ENCODE results near the gene MRNIP. TPM values are rescaled to one million over a fixed set of nuclear protein-coding genes. Genes with fewer than 3 reads are reported as not detected.

MRNIP gene
- polyA plus RNA-seq, 2 of the 4 experiments (the other 2 are of a cell fraction), result 21.4 to 29.7 TPM

- ChIA-PET POLR2A (no interaction called here), CTCF (interaction anchor here (0.9 to 1.6 kb wide), 3 partner anchors 10 to 31 kb away, joined by 3 to 4 read pairs (median 3); no protein-coding TSS in a partner anchor)
- DNase-seq (ENCODE audit: low read depth in 1 of 2, low spot score in 1 of 2) (no peak), FAIRE-seq (no peak), ATAC-seq (no peak)
- Histone ChIP-seq H3K4me1 (no peaks in the 10 kb centered on the region), H3K4me3 (no peak overlapping the region), H3K27ac (no peak overlapping the region), H3K4me2 (no peak overlapping the region), H3K9me3 (no peaks in the 10 kb centered on the region)
- 86% methylated on average over 9 of the region's 9 CpGs for WGBS (ENCODE audit: missing lambda C conversion rate)
- TF ChIP-seq PHF8 (IDR thresholded peaks at IDR 0.05; ENCODE audit: borderline replicate concordance, low read depth), result no peak
- TF ChIP-seq GATA3 (IDR thresholded peaks at IDR 0.05; ENCODE audit: borderline replicate concordance), result no peak
- TF ChIP-seq BHLHE40 (IDR thresholded peaks at IDR 0.05; ENCODE audit: low read depth, low read length), result no peak
- no peak for TF ChIP-seq HEYL (CRISPR knock-in tag; IDR thresholded peaks at IDR 0.05)
- no peak for TF ChIP-seq POLR2AphosphoS2 (conservative IDR thresholded peaks at IDR 0.05; ENCODE audit: low read length)
- TF ChIP-seq FOXS1 (CRISPR knock-in tag; IDR thresholded peaks at IDR 0.05), result no peak
- no peak for TF ChIP-seq REST (IDR thresholded peaks at IDR 0.05)
- TF ChIP-seq TFCP2L1 (CRISPR knock-in tag; IDR thresholded peaks at IDR 0.05), result no peak
- TF ChIP-seq RAD21 (conservative IDR thresholded peaks at IDR 0.05 in 1 of 2, IDR thresholded peaks at IDR 0.05 in 1 of 2), result no peak
- TF ChIP-seq RNF2 (IDR thresholded peaks at IDR 0.05; ENCODE audit: borderline replicate concordance, low read depth), result no peak
- TF ChIP-seq CHD4 (IDR thresholded peaks at IDR 0.05; ENCODE audit: borderline replicate concordance), result no peak
- no peak for TF ChIP-seq RFX5 (IDR thresholded peaks at IDR 0.05)
- no peak for TF ChIP-seq HOXA7 (CRISPR knock-in tag; IDR thresholded peaks at IDR 0.05)
- TF ChIP-seq CBX2 (IDR thresholded peaks at IDR 0.05; ENCODE audit: borderline replicate concordance, low read depth), result no peak
- TF ChIP-seq JUNB (IDR thresholded peaks at IDR 0.05), result no peak
- no peak for TF ChIP-seq RCOR1 (IDR thresholded peaks at IDR 0.05; ENCODE audit: low read depth, low read length)
- no peak for TF ChIP-seq ATOH8 (CRISPR knock-in tag; IDR thresholded peaks at IDR 0.05; ENCODE audit: low read depth)
- TF ChIP-seq USF2 (IDR thresholded peaks at IDR 0.05), result no peak
- TF ChIP-seq ZFP36 (IDR thresholded peaks at IDR 0.05; ENCODE audit: borderline replicate concordance, partially characterized antibody), result no peak
- no peak for TF ChIP-seq CBX8 (IDR thresholded peaks at IDR 0.05)
Observed at GRCh38 chr5:179900206-179900605, 41.6 kb upstream of the MRNIP start.

GRCh38 chr5:179895861-179896260, 37.2 kb upstream of the MRNIP start:
- Histone ChIP-seq H3K27ac (no peak overlapping the region), H3K9me3 (no peaks in the 10 kb centered on the region), H3K4me2 (no peak overlapping the region), H3K4me1 (no peaks in the 10 kb centered on the region), H3K4me3 (no peak overlapping the region)
- DNase-seq (ENCODE audit: low read depth in 1 of 2, low spot score in 1 of 2) (no peak), FAIRE-seq (no peak), ATAC-seq (no peak)
- ChIA-PET CTCF (interaction anchor here (1.8 to 1.9 kb wide), 2 partner anchors 10 to 12 kb away, joined by 6 to 7 read pairs; partner anchors contain the start of gene TBC1D9B), POLR2A (no interaction called here)
- 84% methylated on average over 6 of the region's 6 CpGs for WGBS (ENCODE audit: missing lambda C conversion rate)
- TF ChIP-seq ZC3H11A (IDR thresholded peaks at IDR 0.05) (no peak), CHD4 (IDR thresholded peaks at IDR 0.05; ENCODE audit: borderline replicate concordance) (no peak)
